Endothelial cell of umbilical vein (primary cell): ENCODE measurements around the gene CDH1. TPM values are rescaled to one million over a fixed set of nuclear protein-coding genes. Genes with fewer than 3 reads are reported as not detected.

ENCODE experiments used
- BruUV-seq: library from RNA; stranded (reverse); fragments of 400-500 nt; replicated peaks from 2 replicates; lab custom pipeline; 2021; lab: Mats Ljungman, UMichigan
- CTCF ChIA-PET: fragments of 300-600, 350-600 bp; sonication (Branson Sonifier 250); formaldehyde crosslinking; loops from one replicate; lab custom pipeline; 2021; ENCODE audit warnings: antibody characterized with exemption, inconsistent platforms; lab: Charles Lee
- POLR2A ChIA-PET: fragments of 300-600, 350-600 bp; sonication (Branson Sonifier 250); formaldehyde crosslinking; loops from one replicate; lab custom pipeline; 2021; ENCODE audit warnings: antibody characterized with exemption, inconsistent platforms; lab: Charles Lee
- DNase-seq: peaks from one replicate; pipeline ENCODE4 v3.0.0-alpha.2; 2011; ENCODE audit warnings: low read depth, low spot score
- FAIRE-seq: peaks from 2 replicates; lab custom pipeline; 2011; peaks lifted over from hg19 to GRCh38; lab: Jason Lieb, UNC
- H2AFZ ChIP-seq: 2 replicates; pipeline ENCODE4 v1.6.0; 2012; ENCODE audit warnings: low read depth, low read length, control low read depth, inconsistent platforms
- H3K27ac ChIP-seq: 2 replicates; pipeline ENCODE4 v1.5.1; 2011; ENCODE audit warnings: low read depth, mild to moderate bottlenecking, control low read depth, low read length, moderate library complexity; ENCODE audit not compliant: insufficient read depth
- H3K27me3 ChIP-seq, 2 experiments: 2 replicates each; pipeline versions ENCODE4 v1.6.0 to v1.6.1; 2011; ENCODE audit warnings: low read length in 2 of 2, mixed read lengths in 1 of 2; ENCODE audit not compliant: control insufficient read depth in 2 of 2, insufficient read depth in 2 of 2
- H3K36me3 ChIP-seq, 2 experiments: 2 replicates in 1 of 2; 3 replicates in 1 of 2; pipeline ENCODE4 v1.5.1; 2011; ENCODE audit warnings: low read length in 2 of 2, mild to moderate bottlenecking in 1 of 2, moderate library complexity in 1 of 2; ENCODE audit not compliant: control insufficient read depth in 2 of 2, insufficient read depth in 2 of 2; ENCODE audit errors: extremely low read depth in 1 of 2
- H3K4me1 ChIP-seq: 3 replicates; pipeline ENCODE4 v1.5.1; 2011; ENCODE audit warnings: mild to moderate bottlenecking, low read length; ENCODE audit not compliant: control insufficient read depth, insufficient read depth; ENCODE audit errors: extremely low read depth
- H3K4me2 ChIP-seq: 2 replicates; pipeline ENCODE4 v1.6.1; 2011; ENCODE audit warnings: low read length, control low read depth, mixed read lengths; ENCODE audit not compliant: insufficient read depth
- H3K4me3 ChIP-seq, 3 experiments: fragments of 200-600 bp in 1 of 3; sonication (generic), shearing (Covaris generic) in 1 of 3; replicated peaks in 1 of 3; 2 replicates each; pipeline ENCODE4 v1.5.1; 2011 to 2016; ENCODE audit warnings: control low read depth in 3 of 3, low read length in 3 of 3, mild to moderate bottlenecking in 2 of 3, inconsistent platforms in 1 of 3, low read depth in 1 of 3, moderate library complexity in 1 of 3; ENCODE audit not compliant: insufficient read depth in 1 of 3
- H3K79me2 ChIP-seq: 2 replicates; pipeline ENCODE4 v1.6.0; 2012; ENCODE audit warnings: low read length, inconsistent platforms; ENCODE audit not compliant: control insufficient read depth, insufficient read depth
- H3K9ac ChIP-seq: replicated peaks from 2 replicates; pipeline ENCODE3; 2011; ENCODE audit warnings: low read length, control low read depth; ENCODE audit not compliant: insufficient read depth; ENCODE audit errors: extremely low read depth
- H3K9me1 ChIP-seq: replicated peaks from 3 replicates; pipeline ENCODE4 v1.6.0; 2011; ENCODE audit warnings: mild to moderate bottlenecking, low read length; ENCODE audit not compliant: control insufficient read depth, insufficient read depth; ENCODE audit errors: extremely low read depth
- H3K9me3 ChIP-seq: replicated peaks from 2 replicates; pipeline ENCODE4 v1.5.1; 2012; ENCODE audit warnings: low read length, inconsistent platforms; ENCODE audit not compliant: control insufficient read depth, insufficient read depth
- H4K20me1 ChIP-seq: replicated peaks from 2 replicates; pipeline ENCODE3; 2011; ENCODE audit warnings: mild to moderate bottlenecking, low read length; ENCODE audit not compliant: control insufficient read depth, insufficient read depth; ENCODE audit errors: extremely low read depth
- EZH2 ChIP-seq: IDR thresholded peaks from 2 replicates; pipeline ENCODE4 v1.6.1; 2012; ENCODE audit warnings: borderline replicate concordance, low read depth, mild to moderate bottlenecking, moderate library complexity, low read length, inconsistent platforms; ENCODE audit not compliant: severe bottlenecking
- FOS ChIP-seq: IDR thresholded peaks from 2 replicates; pipeline ENCODE4 v1.6.1; 2011; ENCODE audit warnings: mild to moderate bottlenecking, low read length, moderate library complexity, borderline replicate concordance; ENCODE audit not compliant: insufficient read depth
- GATA2 ChIP-seq: IDR thresholded peaks from 2 replicates; pipeline ENCODE4 v1.7.0; 2011; ENCODE audit warnings: low read depth, mild to moderate bottlenecking, moderate library complexity, mixed read lengths, low read length; ENCODE audit not compliant: insufficient read length, insufficient read depth
- JUN ChIP-seq: IDR thresholded peaks from 2 replicates; pipeline ENCODE4 v1.6.1; 2011; ENCODE audit warnings: borderline replicate concordance, low read depth; ENCODE audit not compliant: insufficient read length, insufficient read depth
- MYC ChIP-seq: IDR thresholded peaks from one replicate; pipeline ENCODE4 v1.6.1; 2011; ENCODE audit warnings: mild to moderate bottlenecking, low read depth, low read length
- POLR2A ChIP-seq: IDR thresholded peaks from 2 replicates; pipeline ENCODE4 v1.6.1; 2012; ENCODE audit warnings: low read depth, mild to moderate bottlenecking, control low read depth, low read length
- POLR2AphosphoS5 ChIP-seq: IDR thresholded peaks from 2 replicates; pipeline ENCODE4 v1.6.1; 2012; ENCODE audit warnings: low read depth, mild to moderate bottlenecking, control low read depth, low read length, moderate library complexity; ENCODE audit not compliant: insufficient read depth
- dilution Hi-C: fragments of 300-500 bp; cut with MboI; formaldehyde crosslinking; loops from one replicate; pipeline ENCODE4 v1.15.0; 2019; ENCODE audit warnings: low sequenced_read_pairs; ENCODE audit not compliant: extremely low pct_ligation_motif_present
- intact Hi-C: fragments of 100-400 bp; cut with micrococcal nuclease; formaldehyde crosslinking; loops from one replicate; pipeline ENCODE4 v1.10.0; 2022
- polyA plus RNA-seq, 4 experiments: library from polyadenylated mRNA; depleted of rRNA in 3 of 4; stranded (reverse) in 3 of 4; unstranded in 1 of 4; fragments of >200 nt; gene quantifications; 2 replicates each; pipeline versions ENCODE4 v1.2.1 to v1.2.3, GENCODE V29; 2011 to 2012; ENCODE audit warnings: missing spikeins in 1 of 4
- total RNA-seq: library from RNA; stranded (reverse); gene quantifications from 2 replicates; pipeline ENCODE4 v1.2.3, GENCODE V29; 2021
- TF ChIP-seq, protein P1 (sequence below), 2 donors: IDR thresholded peaks; 1 replicate in 1 of 2; 2 replicates in 1 of 2; pipeline ENCODE4 v1.5.1; 2011; ENCODE audit warnings: low read length in 2 of 2, mild to moderate bottlenecking in 2 of 2, moderate library complexity in 2 of 2, control low read depth in 1 of 2, inconsistent platforms in 1 of 2, low read depth in 1 of 2; ENCODE audit not compliant: insufficient read depth in 1 of 2; ENCODE audit errors: extremely low read depth in 1 of 2
- TF ChIP-seq, protein P2 (sequence below): IDR thresholded peaks from 2 replicates; pipeline ENCODE4 v1.6.1; 2011; ENCODE audit not compliant: insufficient read depth, insufficient read length

CDH1 gene
- total and polyA plus RNA-seq, 2 donors (not counting 3 experiments of a cell fraction or from before 2014, with no cell fraction given) = 0.28 to 0.69 TPM

- Histone ChIP-seq H3K27me3 (peaks cover 2 to 3% of the 10 kb centered on the region in 2 experiments), H2AFZ (no peak overlapping the region), H3K4me3 (no peak overlapping the region), H3K4me1 (no peaks in the 10 kb centered on the region), H3K4me2 (no peak overlapping the region), H4K20me1 (no peaks in the 10 kb centered on the region), H3K36me3 (no peaks in the 10 kb centered on the region), H3K9me3 (no peaks in the 10 kb centered on the region), H3K27ac (no peak overlapping the region), H3K9me1 (no peaks in the 10 kb centered on the region), H3K9ac (no peak overlapping the region), H3K79me2 (no peaks in the 10 kb centered on the region)
- intact Hi-C loops = no loop called here
- dilution Hi-C loops = no loop called here
- POLR2A ChIA-PET = no interaction called here
- CTCF ChIA-PET = interaction anchor here (0.6 to 1.6 kb wide), 5 partner anchors 9 to 552 kb away, joined by 3 to 4 read pairs (median 3); no protein-coding TSS in a partner anchor
- DNase-seq (no peak), FAIRE-seq (no peak)
- no TSS peak for BruUV-seq
- TF ChIP-seq POLR2AphosphoS5 = no peak
- TF ChIP-seq, protein P1, sequence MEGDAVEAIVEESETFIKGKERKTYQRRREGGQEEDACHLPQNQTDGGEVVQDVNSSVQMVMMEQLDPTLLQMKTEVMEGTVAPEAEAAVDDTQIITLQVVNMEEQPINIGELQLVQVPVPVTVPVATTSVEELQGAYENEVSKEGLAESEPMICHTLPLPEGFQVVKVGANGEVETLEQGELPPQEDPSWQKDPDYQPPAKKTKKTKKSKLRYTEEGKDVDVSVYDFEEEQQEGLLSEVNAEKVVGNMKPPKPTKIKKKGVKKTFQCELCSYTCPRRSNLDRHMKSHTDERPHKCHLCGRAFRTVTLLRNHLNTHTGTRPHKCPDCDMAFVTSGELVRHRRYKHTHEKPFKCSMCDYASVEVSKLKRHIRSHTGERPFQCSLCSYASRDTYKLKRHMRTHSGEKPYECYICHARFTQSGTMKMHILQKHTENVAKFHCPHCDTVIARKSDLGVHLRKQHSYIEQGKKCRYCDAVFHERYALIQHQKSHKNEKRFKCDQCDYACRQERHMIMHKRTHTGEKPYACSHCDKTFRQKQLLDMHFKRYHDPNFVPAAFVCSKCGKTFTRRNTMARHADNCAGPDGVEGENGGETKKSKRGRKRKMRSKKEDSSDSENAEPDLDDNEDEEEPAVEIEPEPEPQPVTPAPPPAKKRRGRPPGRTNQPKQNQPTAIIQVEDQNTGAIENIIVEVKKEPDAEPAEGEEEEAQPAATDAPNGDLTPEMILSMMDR (IDR thresholded peaks at IDR 0.05; ENCODE audit: extremely low read depth in 1 of 2, insufficient read depth in 1 of 2, low read depth in 1 of 2, low read length in 2 of 2) = no peak
- TF ChIP-seq FOS = no peak
Measured at GRCh38 chr16:68823401-68824135, 86.5 kb downstream of the CDH1 start.

GRCh38 chr16:68825427-68825826 is 88.3 kb downstream of the CDH1 start:
- FAIRE-seq (no peak), DNase-seq (no peak)
- no peaks in the 10 kb centered on the region for H4K20me1 ChIP-seq
- no peak for TF ChIP-seq MYC
- TF ChIP-seq, protein P2, sequence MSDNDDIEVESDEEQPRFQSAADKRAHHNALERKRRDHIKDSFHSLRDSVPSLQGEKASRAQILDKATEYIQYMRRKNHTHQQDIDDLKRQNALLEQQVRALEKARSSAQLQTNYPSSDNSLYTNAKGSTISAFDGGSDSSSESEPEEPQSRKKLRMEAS = no peak
- TF ChIP-seq EZH2 = no peak
- TF ChIP-seq GATA2 = no peak
- TF ChIP-seq, protein P1 (IDR thresholded peaks at IDR 0.05; ENCODE audit: extremely low read depth in 1 of 2, insufficient read depth in 1 of 2, low read depth in 1 of 2, low read length in 2 of 2) = no peak
- TF ChIP-seq FOS = no peak
- TF ChIP-seq JUN = no peak
- TF ChIP-seq POLR2AphosphoS5 = no peak
- no peak for TF ChIP-seq POLR2A
- H3K4me3 ChIP-seq = no peak overlapping the region
- no peaks in the 10 kb centered on the region for H3K36me3 ChIP-seq
- no peaks in the 10 kb centered on the region for H3K4me1 ChIP-seq
- intact Hi-C loops (no loop called here), dilution Hi-C loops (no loop called here)
- no peak overlapping the region for H2AFZ ChIP-seq
- H3K9me3 ChIP-seq = no peaks in the 10 kb centered on the region
- ChIA-PET CTCF (no interaction called here), POLR2A (no interaction called here)
- peaks cover 2 to 5% of the 10 kb centered on the region in 2 experiments for H3K27me3 ChIP-seq
- no peak overlapping the region for H3K27ac ChIP-seq
- H3K9ac ChIP-seq = no peak overlapping the region
- H3K4me2 ChIP-seq = no peak overlapping the region
- no peaks in the 10 kb centered on the region for H3K9me1 ChIP-seq
- no TSS peak for BruUV-seq
- no peaks in the 10 kb centered on the region for H3K79me2 ChIP-seq
